Heart left ventricle (tissue), 13 donors: Measurements from ENCODE around the gene IL17RA.

ENCODE experiments used
- POLR2A ChIP-seq, 2 donors: fragments of 450-650 bp; IDR thresholded peaks; one replicate each; pipeline ENCODE4 v1.6.1; 2017; ENCODE audit warnings: antibody characterized with exemption in 2 of 2, mild to moderate bottlenecking in 2 of 2, moderate library complexity in 2 of 2
- TF ChIP-seq, protein P1 (sequence below), 12 donors: fragments of 200-600 bp; sonication (generic) in 4 of 12; IDR thresholded peaks; one replicate each; pipeline versions ENCODE4 v1.5.0 to v1.8.0; 2018 to 2022; ENCODE audit warnings: antibody characterized with exemption in 12 of 12, mild to moderate bottlenecking in 5 of 12
- donor health status: ischemic (EF 13 %, LVEDD 7.1; RV severe dilation, severe dysfunction).
- donor health status: DM: no; HTN: yes; CAD: no.
- donor health status: DM: no; HTN: no; CAD: no.
- donor health status: ischemic (EF 25% LVEDD 6.9; RV normal size, moderate dysfunction).
- donor health status: ischemic (EF 25% LVEDD 5.7; RV mildly dilated, moderate dysfunction).
- donor health status: ischemic (EF 35%, LVEDD 5.7; RV mildly dilated, moderate dysfunction).
- donor health status: nonischemic (EF 11% LVEDD 7.7; RV severe dilation, severe dysfunction).
- donor health status: DM: yes; HTN: yes; CAD: no.
- donor health status: PGD.
- donor health status: ischemic (EF 29% LVEDD 5.4; RV normal size, mild dysfunction).
- donor health status: nonischemic (EF 23%, LVEDD 6.1; RV moderate dilation, normal function).

- no peak for TF ChIP-seq POLR2A (IDR thresholded peaks at IDR 0.05)
- TF ChIP-seq, protein P1, sequence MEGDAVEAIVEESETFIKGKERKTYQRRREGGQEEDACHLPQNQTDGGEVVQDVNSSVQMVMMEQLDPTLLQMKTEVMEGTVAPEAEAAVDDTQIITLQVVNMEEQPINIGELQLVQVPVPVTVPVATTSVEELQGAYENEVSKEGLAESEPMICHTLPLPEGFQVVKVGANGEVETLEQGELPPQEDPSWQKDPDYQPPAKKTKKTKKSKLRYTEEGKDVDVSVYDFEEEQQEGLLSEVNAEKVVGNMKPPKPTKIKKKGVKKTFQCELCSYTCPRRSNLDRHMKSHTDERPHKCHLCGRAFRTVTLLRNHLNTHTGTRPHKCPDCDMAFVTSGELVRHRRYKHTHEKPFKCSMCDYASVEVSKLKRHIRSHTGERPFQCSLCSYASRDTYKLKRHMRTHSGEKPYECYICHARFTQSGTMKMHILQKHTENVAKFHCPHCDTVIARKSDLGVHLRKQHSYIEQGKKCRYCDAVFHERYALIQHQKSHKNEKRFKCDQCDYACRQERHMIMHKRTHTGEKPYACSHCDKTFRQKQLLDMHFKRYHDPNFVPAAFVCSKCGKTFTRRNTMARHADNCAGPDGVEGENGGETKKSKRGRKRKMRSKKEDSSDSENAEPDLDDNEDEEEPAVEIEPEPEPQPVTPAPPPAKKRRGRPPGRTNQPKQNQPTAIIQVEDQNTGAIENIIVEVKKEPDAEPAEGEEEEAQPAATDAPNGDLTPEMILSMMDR (IDR thresholded peaks at IDR 0.05) = no peak
These were observed 32.0 kb downstream of the IL17RA start for GRCh38 chr22:17116572-17117330.
